GM12873 (cell line): ENCODE results near the gene LRFN2.

ENCODE experiments used
- CTCF ChIP-seq: IDR thresholded peaks from 2 replicates; pipeline ENCODE4 v1.5.1; 2012; ENCODE audit warnings: low read depth, mild to moderate bottlenecking, moderate library complexity, low read length, control low read depth; ENCODE audit not compliant: insufficient read depth; ENCODE audit errors: missing control alignments

Gene LRFN2

GRCh38 chr6:40407239-40407638 is 179.9 kb downstream of the LRFN2 start:
- TF ChIP-seq CTCF: no peak

GRCh38 chr6:40406175-40406574 is 181.0 kb downstream of the LRFN2 start:
- TF ChIP-seq CTCF: no peak

- no peak for TF ChIP-seq CTCF
Observed at GRCh38 chr6:40400738-40401137, 186.4 kb downstream of the LRFN2 start.

- no peak for TF ChIP-seq CTCF
Observed at GRCh38 chr6:40399888-40400457, 187.2 kb downstream of the LRFN2 start.

GRCh38 chr6:40398810-40399477 is 188.2 kb downstream of the LRFN2 start:
- TF ChIP-seq CTCF: no peak

GRCh38 chr6:40398034-40398691 is 189.0 kb downstream of the LRFN2 start:
- no peak for TF ChIP-seq CTCF

- TF ChIP-seq CTCF: no peak
Observed at GRCh38 chr6:40397287-40398033, 189.7 kb downstream of the LRFN2 start.
